DND-41 (cell line): ENCODE results near the gene NDUFB11.

Experiments used
- ATAC-seq: fragments of 200-7000 bp; cut with Tn5 transposase; 3 replicates; pipeline ENCODE4 v1.9.1; 2021; ENCODE audit warnings: low read depth; ENCODE audit not compliant: insufficient read depth
- DNase-seq: peaks from one replicate; pipeline ENCODE4 v3.0.0-alpha.2; 2020
- H2AFZ ChIP-seq: 2 replicates; pipeline ENCODE4 v1.6.0; 2012; ENCODE audit warnings: low read depth, low read length
- H3K27ac ChIP-seq: 2 replicates; pipeline ENCODE4 v1.5.1; 2012; ENCODE audit warnings: low read length, inconsistent platforms
- H3K27me3 ChIP-seq: fragments of 200-600 bp; sonication (generic); 2 replicates; pipeline ENCODE4 v1.6.0; 2012; ENCODE audit warnings: low read length, mild to moderate bottlenecking, inconsistent platforms; ENCODE audit not compliant: insufficient read depth, poor library complexity
- H3K36me3 ChIP-seq: 2 replicates; pipeline ENCODE4 v1.5.1; 2012; ENCODE audit warnings: low read length, inconsistent platforms; ENCODE audit not compliant: insufficient read depth
- H3K4me1 ChIP-seq: 2 replicates; pipeline ENCODE4 v1.5.1; 2012; ENCODE audit warnings: mild to moderate bottlenecking, low read length; ENCODE audit not compliant: insufficient read depth
- H3K4me2 ChIP-seq: 2 replicates; pipeline ENCODE4 v1.6.0; 2012; ENCODE audit warnings: mild to moderate bottlenecking, moderate library complexity, low read length, inconsistent platforms; ENCODE audit not compliant: insufficient read depth
- H3K4me3 ChIP-seq, 2 experiments: fragments of 200-600 bp in 1 of 2; shearing (Covaris generic) in 1 of 2; 2 replicates each; pipeline ENCODE4 v1.5.1; 2012 to 2016; ENCODE audit warnings: inconsistent platforms in 2 of 2, low read length in 2 of 2, mild to moderate bottlenecking in 2 of 2, low read depth in 1 of 2, moderate library complexity in 1 of 2
- H3K79me2 ChIP-seq: 2 replicates; pipeline ENCODE4 v1.6.0; 2012; ENCODE audit warnings: low read length, inconsistent platforms; ENCODE audit not compliant: insufficient read depth
- H3K9ac ChIP-seq: 2 replicates; pipeline ENCODE4 v1.6.0; 2012; ENCODE audit warnings: low read depth, mild to moderate bottlenecking, inconsistent platforms, low read length, moderate library complexity
- H3K9me3 ChIP-seq: 2 replicates; pipeline ENCODE4 v1.5.1; 2012; ENCODE audit warnings: low read length, moderate library complexity, mild to moderate bottlenecking, inconsistent platforms; ENCODE audit not compliant: insufficient read depth, severe bottlenecking
- H4K20me1 ChIP-seq: 2 replicates; pipeline ENCODE4 v1.6.0; 2012; ENCODE audit warnings: low read length; ENCODE audit not compliant: insufficient read depth
- EZH2 ChIP-seq: IDR thresholded peaks from 3 replicates; pipeline ENCODE4 v1.6.1; 2012; ENCODE audit warnings: borderline replicate concordance, low read depth, mild to moderate bottlenecking, moderate library complexity, low read length, inconsistent platforms; ENCODE audit not compliant: severe bottlenecking
- TF ChIP-seq, protein P1 (sequence below): IDR thresholded peaks from 2 replicates; pipeline ENCODE4 v1.5.1; 2012; ENCODE audit warnings: borderline replicate concordance, low read length, moderate library complexity, mild to moderate bottlenecking; ENCODE audit not compliant: poor library complexity, severe bottlenecking; ENCODE audit errors: extremely low read depth

NDUFB11 gene

DNA sequence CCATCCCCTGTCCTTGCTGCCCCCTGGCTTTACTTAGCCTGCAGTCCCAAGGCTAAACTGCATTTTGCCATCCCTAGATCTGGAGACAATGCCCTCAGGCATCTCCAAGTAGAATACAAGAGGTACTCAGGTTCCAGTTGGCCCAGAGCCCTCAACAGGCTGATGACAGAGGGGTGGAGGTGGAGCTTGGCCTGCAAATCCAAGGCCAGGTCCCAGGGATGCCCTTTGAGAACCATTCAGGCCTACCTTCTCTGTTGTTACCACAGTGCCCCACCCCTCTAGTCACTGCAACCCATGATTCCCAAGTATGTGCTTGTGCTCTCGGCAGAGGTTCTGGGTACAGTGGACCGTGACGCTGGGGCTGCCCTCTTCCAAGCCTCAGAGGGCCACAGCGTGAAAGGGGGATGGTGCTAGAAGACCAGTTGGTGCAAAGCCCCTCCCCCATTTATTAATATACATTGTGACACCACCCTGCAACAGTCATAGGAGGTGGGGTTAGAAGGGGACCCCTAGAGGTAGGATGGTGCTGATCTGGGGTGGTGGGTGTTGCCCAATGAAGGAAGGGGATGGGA is 42.7 kb upstream of the NDUFB11 start:
- H3K36me3 ChIP-seq, result peaks cover 37% of the 10 kb centered on the region
- no peak for DNase-seq
- no peaks in the 10 kb centered on the region for H3K27me3 ChIP-seq
- TF ChIP-seq, protein P1, sequence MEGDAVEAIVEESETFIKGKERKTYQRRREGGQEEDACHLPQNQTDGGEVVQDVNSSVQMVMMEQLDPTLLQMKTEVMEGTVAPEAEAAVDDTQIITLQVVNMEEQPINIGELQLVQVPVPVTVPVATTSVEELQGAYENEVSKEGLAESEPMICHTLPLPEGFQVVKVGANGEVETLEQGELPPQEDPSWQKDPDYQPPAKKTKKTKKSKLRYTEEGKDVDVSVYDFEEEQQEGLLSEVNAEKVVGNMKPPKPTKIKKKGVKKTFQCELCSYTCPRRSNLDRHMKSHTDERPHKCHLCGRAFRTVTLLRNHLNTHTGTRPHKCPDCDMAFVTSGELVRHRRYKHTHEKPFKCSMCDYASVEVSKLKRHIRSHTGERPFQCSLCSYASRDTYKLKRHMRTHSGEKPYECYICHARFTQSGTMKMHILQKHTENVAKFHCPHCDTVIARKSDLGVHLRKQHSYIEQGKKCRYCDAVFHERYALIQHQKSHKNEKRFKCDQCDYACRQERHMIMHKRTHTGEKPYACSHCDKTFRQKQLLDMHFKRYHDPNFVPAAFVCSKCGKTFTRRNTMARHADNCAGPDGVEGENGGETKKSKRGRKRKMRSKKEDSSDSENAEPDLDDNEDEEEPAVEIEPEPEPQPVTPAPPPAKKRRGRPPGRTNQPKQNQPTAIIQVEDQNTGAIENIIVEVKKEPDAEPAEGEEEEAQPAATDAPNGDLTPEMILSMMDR, result no peak
- TF ChIP-seq EZH2, result no peak
- H4K20me1 ChIP-seq, result no peaks in the 10 kb centered on the region
- no peaks in the 10 kb centered on the region for H3K9me3 ChIP-seq
- no peak overlapping the region for H3K27ac ChIP-seq
- H3K9ac ChIP-seq, result no peak overlapping the region
- no peak overlapping the region for H2AFZ ChIP-seq
- no peak overlapping the region for H3K4me2 ChIP-seq
- peaks cover 20% of the 10 kb centered on the region for H3K4me1 ChIP-seq
- no peak overlapping the region for H3K4me3 ChIP-seq
- ATAC-seq, result no peak
- H3K79me2 ChIP-seq, result peaks cover 14% of the 10 kb centered on the region

DNA sequence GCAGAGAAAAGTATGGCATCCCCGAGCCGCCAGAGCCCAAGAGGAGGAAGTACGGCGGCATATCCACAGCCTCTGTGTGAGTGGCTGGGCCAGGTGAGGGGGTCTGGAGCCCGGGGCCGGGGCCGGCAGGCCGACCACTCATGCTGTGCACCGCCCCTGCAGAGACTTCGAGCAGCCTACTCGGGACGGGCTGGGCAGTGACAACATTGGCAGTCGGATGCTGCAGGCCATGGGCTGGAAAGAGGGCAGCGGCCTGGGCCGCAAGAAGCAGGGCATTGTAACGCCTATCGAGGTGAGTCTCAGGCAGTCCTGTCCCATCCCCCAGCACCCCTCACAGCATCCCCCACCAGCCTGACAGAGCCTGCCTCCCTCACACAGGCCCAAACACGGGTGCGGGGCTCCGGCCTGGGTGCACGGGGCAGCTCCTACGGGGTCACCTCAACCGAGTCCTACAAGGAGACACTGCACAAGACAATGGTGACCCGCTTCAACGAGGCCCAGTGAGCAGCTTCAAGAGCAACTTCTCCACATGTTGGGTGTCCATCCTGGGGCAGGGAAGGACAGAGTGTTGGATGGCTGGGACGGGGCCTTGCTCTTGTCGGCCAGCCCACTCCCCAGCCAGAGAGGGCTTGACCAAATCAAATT is 41.7 kb upstream of the NDUFB11 start:
- Histone ChIP-seq H3K36me3 (peaks cover 46% of the 10 kb centered on the region), H4K20me1 (no peaks in the 10 kb centered on the region), H3K4me2 (no peak overlapping the region), H3K9me3 (no peaks in the 10 kb centered on the region), H3K4me1 (peaks cover 10% of the 10 kb centered on the region), H2AFZ (no peak overlapping the region), H3K4me3 (no peak overlapping the region), H3K27ac (no peak overlapping the region), H3K79me2 (peaks cover 4% of the 10 kb centered on the region), H3K27me3 (no peaks in the 10 kb centered on the region), H3K9ac (no peak overlapping the region)
- TF ChIP-seq EZH2, result no peak
- TF ChIP-seq, protein P1, result no peak
- DNase-seq (no peak), ATAC-seq (no peak)

DNA sequence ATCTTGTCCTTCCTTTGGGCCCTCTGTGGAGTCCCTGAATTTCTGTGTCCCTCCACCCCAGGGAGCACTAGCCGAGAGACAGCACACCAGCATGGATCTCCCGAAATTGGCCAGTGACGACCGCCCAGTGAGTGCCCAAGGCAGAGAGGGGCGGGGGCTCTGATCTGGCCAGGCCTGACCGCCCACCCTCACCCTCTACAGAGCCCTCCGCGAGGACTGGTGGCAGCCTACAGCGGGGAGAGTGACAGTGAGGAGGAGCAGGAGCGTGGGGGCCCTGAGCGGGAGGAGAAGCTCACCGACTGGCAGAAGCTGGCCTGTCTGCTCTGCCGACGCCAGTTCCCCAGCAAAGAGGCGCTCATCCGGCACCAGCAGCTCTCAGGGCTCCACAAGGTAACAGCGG is 40.7 kb upstream of the NDUFB11 start:
- ATAC-seq (no peak), DNase-seq (no peak)
- TF ChIP-seq, protein P1, result no peak
- no peak for TF ChIP-seq EZH2
- Histone ChIP-seq H2AFZ (no peak overlapping the region), H3K4me2 (no peak overlapping the region), H3K4me3 (no peak overlapping the region), H3K79me2 (no peaks in the 10 kb centered on the region), H3K9ac (no peak overlapping the region), H3K4me1 (peaks cover 4% of the 10 kb centered on the region), H3K9me3 (no peaks in the 10 kb centered on the region), H3K27me3 (no peaks in the 10 kb centered on the region), H4K20me1 (no peaks in the 10 kb centered on the region), H3K27ac (no peak overlapping the region), H3K36me3 (peaks cover 56% of the 10 kb centered on the region)
